DLD1 (cell line): ENCODE measurements around the gene ZBTB7C.

ENCODE experiments used
- in situ Hi-C: cut with HindIII; loops from 2 replicates; pipeline ENCODE4 v1.10.0; 2017; ENCODE audit warnings: low sequenced_read_pairs

ZBTB7C gene

DNA sequence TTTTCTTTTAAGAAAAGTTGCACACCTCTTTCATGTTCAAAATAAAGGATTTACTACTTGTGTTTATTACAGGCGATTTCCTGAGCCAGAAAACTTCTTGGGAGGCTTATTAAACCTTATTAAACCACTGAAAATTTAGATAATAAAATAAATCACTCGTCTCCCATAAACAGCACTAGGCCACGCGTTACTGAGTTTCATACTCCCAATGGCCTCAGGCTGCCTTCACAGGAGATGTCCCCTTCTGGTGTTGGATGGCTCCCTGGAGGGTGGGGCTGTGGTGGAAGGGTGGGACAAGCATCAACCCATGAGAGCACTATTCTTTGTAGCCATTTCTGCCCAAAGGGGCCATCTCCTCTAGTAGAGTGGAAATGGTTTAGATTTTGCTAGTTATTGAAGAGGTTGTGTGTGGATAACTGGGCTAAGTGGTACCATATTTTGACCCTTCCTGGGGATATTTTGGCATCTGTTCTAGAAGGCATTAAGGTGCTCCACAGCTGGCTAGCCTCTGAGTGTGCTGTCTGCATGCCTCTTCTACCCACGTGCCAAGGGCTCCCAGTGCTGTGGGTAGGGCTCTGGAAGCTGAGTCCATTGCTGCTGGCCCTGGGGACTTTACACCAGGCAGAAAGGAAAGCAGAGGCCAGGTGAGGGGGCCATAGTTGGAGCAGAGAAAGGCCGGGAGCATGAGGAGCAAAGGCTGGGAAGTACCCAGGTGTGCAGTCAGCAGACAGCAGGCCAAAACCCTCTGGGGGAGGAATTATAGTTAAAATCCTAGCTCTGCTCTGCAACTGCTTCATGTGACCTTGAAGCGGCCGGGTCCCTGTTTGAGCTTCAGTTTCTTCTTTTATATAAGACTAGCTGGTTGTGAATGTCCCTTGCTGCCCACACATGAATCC lies 357.0 kb downstream of the ZBTB7C start:
- in situ Hi-C loops = no loop called here

DNA sequence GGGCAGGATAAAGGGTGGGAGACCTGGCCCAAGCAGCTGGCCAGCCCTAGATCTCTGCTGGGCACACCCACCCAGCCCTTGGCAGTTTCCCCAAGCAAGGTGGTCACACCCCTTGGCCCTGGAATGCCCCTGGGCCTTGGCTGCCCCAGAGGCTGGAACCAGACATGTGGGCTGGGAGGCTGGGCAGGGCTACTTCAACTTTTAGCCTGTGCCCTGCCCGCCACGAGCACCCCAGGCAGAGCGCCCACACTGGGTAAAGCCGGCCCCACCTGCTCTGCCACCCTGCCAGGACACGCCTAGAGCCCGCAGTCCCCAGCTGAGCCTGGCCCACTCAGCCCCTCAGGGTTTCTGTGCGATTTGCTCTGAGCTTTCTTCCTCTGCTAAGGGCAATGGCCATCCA lies 359.0 kb downstream of the ZBTB7C start:
- in situ Hi-C loops = no loop called here

DNA sequence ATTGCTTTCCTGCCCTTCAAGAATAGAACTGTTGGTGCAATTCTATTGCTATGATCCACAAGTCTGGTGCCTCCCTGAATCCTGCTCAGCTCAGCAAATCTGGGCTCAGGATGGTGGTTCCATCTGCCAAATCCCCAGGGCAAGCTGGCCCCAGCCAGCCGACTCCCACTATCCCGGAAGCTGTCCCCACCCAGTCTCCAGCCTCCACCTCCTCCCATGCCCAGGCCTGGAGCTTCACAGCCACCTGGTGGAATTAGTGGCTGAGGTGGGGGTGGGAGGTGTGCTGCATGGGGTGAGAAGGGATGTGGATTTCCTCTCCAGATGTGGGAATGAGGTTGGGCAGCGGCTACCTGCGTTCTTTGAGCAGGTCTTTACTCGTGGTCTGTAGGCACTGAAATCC lies 359.4 kb downstream of the ZBTB7C start:
- in situ Hi-C loops = loop anchor here (10.0 to 25.0 kb wide), 2 partner anchors 105 to 388 kb away; no protein-coding TSS in a partner anchor

DNA sequence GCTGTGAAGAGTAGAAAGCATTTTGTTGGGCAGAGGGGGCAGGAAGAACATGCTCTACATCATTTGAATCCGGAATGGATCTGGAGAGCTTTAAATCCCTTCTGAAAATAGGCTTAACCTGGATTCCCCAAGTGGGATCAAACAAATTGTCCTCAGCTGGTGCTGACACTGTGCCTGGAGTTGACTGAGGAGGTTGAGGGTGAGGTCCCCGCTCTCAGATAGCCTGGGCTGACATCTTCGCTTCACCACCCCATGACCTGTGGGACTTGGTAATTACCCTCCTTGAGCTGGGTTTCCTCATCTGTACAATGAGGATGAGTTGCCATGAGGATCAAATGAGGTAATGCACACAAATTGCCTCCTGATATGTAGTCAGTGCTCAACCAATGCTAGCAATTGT lies 360.9 kb downstream of the ZBTB7C start:
- in situ Hi-C loops = loop anchor here (10.0 to 25.0 kb wide), 2 partner anchors 107 to 389 kb away; no protein-coding TSS in a partner anchor

DNA sequence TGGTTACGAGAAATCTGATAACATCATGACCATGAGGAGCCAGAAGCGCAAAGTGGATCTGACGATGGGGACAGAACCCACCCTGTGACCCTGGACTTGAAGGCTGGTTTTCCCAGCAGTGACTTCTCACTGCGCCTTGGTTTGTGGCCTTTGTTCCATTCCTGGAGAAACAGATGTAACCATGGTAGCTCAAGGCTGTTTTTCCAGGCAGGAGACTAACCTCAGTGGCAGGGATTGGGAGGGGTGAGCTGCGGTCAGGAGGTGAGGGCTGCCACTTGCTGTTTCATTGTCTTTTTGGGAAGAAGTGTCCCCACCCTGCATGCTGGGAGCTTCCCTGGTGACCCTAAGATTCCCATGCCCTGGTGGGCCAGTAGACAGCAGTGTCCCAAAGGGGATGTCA lies 362.3 kb downstream of the ZBTB7C start:
- in situ Hi-C loops = loop anchor here (10.0 to 25.0 kb wide), 2 partner anchors 108 to 390 kb away; no protein-coding TSS in a partner anchor

DNA sequence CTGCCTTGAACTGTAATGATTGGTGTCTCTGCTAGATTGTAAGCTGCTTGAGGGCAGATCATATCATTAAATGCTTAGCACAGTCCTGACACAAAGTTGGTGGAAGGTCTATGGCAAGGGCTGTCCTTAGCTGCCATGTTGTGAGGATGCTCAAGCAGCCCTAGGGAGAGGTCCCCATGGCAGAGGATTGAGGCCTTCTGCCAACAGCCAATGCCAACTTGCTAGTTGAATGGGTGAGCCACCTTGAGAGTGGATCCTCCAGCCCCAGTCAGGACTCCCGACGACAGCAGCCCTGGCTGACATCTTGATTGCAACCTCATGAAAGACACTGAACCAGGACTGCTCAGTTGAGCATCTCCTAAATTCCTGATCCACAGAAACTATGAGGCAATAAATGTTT lies 363.4 kb downstream of the ZBTB7C start:
- in situ Hi-C loops = loop anchor here (10.0 to 25.0 kb wide), 2 partner anchors 109 to 392 kb away; no protein-coding TSS in a partner anchor

DNA sequence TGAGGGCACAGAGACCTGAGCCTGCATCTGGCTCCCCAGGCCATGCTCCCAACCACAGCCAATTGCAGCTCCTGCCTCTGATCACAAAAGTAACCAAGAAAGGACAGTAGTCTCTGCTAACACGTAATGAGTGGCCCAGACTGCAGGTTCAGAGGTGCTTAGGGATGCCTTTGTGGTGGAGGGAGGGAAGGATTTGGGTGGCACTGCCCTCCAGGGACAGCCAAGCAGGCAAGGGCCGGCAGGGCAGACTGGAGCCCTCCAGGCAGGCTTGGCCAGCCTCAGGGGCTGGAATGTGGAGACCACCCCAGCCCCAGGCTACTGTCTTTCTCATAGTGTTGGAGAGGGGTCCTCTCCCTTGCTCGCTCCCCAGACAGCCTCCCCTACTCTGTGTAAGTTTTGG lies 364.2 kb downstream of the ZBTB7C start:
- in situ Hi-C loops = loop anchor here (10.0 to 25.0 kb wide), 2 partner anchors 110 to 392 kb away; no protein-coding TSS in a partner anchor

DNA sequence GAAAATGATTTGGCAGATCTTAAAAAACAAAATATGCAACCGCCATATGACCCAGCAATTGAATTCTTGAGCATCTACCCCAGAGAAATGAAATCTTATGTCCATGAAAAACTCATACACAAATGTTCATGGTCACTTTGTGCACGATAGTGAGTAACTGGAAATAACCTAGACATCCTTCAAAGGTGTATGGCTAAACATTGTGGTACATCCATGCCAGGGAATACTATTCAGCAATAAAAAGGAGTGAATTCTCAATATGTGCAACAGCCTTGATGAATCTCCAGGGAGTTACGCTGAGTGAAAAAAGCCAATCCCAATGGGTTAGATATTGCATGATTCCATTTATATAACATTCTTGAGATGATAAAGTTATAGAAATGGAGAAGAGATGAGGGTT lies 366.0 kb downstream of the ZBTB7C start:
- in situ Hi-C loops = loop anchor here (10.0 to 25.0 kb wide), 2 partner anchors 112 to 394 kb away; no protein-coding TSS in a partner anchor

DNA sequence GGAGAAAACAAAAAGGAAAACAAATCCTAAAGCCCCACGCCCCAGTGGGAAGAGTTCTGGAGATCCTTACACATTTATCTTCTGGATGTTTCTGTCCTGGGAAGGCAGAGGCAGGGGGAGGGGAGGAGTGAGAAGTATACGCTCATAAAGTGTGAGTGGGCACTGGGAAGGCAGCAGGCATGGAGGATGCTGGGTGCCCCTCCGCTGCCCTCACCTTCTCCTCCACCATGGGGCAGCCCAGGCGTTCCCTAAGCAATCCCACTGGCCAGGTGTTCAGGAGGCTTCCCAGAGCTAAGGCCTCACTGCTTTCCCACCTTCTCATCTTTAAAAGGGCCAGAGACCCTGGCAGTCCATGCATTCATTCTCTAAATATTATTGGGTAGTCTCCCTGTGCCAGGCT lies 366.8 kb downstream of the ZBTB7C start:
- in situ Hi-C loops = loop anchor here (10.0 to 25.0 kb wide), 2 partner anchors 112 to 395 kb away; no protein-coding TSS in a partner anchor

DNA sequence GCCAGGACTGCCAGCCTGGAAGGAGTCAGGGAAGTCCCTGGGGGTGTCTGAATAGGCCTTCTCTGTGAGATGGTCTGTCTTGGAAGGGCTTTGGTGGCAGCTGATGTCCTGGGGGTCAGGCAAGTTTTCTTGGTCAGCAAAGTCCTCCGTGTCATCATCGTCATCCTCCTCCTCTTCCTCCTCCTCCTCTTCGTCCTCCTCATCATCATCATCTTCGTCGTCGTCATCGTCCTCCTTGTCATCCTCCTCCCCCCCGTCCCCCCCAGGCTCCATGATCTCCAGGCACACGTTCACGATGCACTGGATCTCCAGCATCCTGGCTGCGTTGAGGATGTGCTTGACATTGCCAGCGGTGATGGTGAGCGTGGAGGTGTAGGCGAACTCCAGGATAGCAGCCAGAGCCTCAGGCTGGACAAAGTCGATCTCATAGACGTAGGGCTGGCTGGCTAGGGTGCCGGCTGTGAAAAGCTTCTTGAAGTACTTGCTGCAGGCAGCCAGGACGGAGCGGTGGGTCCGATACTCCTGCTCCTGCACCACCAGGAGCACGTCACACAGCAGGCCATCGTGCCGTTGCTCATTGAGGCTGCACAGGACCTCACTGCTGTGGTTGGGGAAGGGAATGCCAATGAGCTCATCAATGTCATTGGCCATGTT lies 368.6 kb downstream of the ZBTB7C start:
- in situ Hi-C loops = loop anchor here (10.0 to 25.0 kb wide), 2 partner anchors 114 to 397 kb away; no protein-coding TSS in a partner anchor

DNA sequence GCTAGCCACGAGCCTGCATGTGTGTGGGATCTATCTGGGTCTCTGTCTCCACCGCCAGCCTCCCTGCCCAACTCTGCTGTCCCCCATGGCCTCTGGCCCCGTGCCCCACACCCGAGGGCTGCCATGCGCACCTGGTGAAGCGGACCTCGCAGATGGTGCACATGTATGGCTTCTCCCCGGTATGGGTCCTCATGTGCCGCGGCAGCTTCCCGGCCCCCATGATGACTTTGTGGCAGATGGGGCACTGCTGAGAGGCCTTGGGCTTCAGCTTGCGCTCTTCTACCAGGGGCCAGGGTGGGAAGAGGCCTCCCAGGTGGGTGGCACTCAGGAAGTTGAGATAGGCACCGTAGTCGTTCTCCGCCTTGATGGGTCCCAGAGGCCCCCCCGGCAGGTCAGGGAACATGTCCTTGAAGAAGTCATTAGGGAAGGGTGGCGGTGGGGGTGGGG lies 369.4 kb downstream of the ZBTB7C start:
- in situ Hi-C loops = loop anchor here (10.0 to 25.0 kb wide), 2 partner anchors 115 to 398 kb away; no protein-coding TSS in a partner anchor

DNA sequence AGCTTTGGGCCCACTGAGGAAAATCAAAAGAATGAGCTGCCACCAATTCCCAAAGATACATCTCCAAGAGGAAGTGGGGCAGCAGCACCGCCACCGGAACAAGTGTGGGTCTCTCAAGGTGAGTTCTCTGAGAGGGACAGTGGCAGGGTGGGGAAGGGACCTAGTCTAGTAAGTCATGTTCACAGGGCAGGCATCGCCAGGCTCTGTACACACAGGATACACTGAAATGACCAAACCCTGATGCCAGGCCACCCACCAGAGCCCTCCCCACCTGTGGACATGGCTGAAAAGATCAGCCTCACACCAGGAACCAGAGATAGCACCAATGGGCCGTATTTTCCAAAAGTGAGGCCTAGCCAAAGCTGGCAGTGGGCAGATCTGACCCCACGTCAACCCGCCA lies 370.5 kb downstream of the ZBTB7C start:
- in situ Hi-C loops = loop anchor here (25.0 kb wide), 1 partner anchor 399 kb away; no protein-coding TSS in a partner anchor

DNA sequence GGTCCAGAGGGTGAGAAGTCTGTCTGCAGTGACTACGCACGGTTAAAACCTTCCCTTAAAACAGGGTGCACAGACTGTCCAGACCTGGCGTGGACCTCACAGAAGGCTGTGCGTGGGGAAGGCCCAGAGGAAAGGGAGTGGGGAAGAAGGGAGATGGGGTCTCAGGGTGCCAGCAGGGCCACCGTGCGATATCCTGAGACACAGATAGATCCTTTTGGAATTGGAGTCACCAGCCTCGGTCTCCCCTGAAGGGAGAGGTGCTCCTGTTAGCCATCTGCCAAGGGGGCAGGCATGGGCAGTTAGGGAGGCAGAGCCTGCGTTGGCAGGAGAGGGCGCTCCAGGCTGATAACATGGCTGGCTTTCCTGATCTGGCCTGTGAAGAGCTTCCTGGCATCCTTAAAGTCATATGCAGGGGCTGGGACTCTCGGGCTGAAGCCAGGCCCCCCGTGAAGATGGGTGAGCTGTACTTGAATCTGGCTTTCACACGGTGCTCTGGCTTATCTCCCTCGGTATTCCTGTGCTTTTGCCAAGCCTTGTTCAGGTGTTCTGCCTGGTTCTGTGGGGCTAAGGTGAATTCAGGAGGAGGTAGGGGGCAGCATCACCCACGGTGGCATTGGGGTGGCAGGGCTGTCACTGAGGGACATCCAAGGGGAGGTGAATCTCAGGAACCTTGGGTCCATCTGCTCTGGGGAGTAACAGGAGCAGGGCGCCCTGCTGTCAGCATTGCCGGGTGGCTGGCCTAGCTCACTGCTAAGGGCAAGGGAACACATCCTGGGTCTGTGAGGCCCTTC lies 371.5 kb downstream of the ZBTB7C start:
- in situ Hi-C loops = loop anchor here (25.0 kb wide), 1 partner anchor 400 kb away; no protein-coding TSS in a partner anchor

DNA sequence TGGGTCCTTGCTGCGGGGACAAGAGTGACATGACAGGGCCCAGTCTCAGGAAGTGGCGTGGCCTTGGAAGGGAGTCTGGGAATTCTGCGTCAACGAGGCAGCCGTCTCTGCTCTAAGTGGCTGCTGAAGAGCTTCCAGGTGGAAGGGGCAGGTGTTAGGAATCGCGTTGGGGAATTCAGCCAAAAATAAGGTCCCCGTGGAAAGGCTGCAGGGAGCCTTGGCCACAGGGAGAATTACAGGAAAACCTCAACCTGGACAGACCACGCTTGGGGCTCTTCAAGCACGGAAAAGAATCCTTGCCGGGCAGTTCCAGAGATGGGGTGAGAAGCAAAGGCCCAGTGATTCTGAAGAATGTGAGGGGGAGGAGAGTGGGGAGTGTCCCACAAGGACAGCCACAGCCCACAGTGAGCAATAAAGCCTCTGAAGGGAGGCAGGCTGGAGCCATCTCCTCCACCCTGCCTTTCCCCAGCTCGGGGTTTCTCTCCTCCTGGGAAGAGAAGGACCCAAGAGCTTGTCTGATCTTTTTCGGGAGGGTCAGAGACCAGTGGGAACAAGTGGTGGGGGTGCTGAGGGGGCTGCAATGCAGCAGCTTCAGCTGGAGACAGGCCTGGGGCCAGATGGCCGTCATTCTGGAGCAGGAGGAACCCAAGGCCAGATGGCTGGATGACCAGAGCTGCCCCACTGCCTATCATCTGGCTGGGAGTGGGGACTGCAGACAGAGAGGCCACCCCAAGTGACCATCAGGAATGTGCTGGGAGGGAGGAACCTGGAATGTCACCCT lies 372.4 kb downstream of the ZBTB7C start:
- in situ Hi-C loops = loop anchor here (25.0 kb wide), 1 partner anchor 400 kb away; no protein-coding TSS in a partner anchor

DNA sequence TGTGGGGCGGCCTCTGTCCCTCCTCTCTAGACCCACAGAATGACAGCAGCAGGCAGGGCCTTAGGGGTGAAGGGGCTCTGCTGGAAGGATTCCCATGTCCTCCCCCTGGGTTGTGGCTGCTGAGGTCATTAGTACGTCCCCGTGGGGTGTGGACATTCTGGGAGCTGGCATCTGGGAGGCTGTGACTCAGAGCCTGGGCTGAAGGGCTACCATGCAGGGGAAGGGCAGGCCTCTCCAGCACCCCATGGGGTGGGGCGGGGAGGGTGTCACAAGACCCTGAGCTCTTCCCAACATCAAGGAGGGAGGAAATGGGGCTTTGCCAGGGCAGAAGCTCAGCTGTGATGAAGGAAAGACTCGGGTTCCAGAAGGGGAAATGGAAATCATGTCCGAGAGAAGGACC lies 373.0 kb downstream of the ZBTB7C start:
- in situ Hi-C loops = loop anchor here (25.0 kb wide), 1 partner anchor 401 kb away; no protein-coding TSS in a partner anchor

DNA sequence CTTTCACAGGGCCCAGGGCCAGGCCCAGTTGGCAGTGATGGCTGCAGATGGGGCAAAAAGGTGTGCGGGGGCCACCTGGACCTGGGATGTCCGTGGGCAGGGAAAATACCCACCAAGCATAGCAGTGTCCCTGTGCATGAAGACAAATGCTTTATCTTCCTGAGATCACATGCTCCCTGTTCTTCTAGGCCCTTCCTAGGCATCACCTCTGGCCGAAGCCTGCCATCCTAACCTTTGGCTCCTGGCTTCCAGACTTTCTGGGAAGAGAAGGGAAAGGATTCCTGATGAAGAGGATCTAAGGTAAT lies 373.7 kb downstream of the ZBTB7C start:
- in situ Hi-C loops = loop anchor here (25.0 kb wide), 1 partner anchor 402 kb away; no protein-coding TSS in a partner anchor

DNA sequence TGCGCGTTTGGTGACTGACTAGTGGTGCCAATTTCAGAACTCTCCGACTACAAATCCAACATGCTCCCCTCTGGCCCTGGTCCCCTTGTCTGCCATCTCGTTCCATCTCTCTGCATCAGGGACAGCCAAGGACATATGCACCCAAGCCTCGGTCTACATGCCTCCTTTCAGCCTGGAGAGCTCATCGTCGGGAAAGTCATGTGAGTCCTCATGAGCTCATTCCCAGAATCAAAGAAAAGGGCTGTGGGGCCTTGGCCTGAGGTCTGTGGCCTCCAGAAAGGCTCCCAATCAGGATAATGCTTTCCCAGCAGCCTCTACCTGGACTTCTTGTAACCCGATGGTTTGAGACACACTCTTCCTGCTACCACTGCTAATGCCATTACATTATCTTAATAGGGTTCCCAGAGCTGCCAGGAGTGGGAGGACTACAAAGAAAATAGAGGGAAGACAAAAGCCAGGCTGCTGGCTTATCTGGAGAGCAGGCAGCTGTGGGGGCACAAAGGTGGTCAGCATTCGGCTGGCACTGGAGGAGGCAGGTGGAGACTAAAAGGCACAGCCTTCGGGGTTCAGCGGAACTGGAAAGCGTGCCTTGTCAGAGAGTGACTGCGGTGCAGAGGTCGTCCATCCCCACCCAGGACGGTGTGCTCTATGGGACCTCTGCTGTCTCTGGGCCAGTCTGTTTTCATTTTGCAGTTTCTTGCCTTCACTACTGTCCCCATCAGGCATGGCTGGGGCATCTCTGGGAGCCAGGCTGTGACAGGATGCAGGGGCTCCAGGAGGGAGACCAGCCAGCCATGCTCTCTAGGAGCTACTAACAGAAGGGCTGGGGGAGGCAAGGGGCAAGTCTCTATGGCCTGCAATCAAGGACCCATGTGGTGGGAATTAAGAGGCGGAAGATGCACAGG lies 374.3 kb downstream of the ZBTB7C start:
- in situ Hi-C loops = loop anchor here (25.0 kb wide), 1 partner anchor 402 kb away; no protein-coding TSS in a partner anchor
